Tibial nerve (tissue), 4 donors: ENCODE results near the gene BGN. TPM values are rescaled to one million over a fixed set of nuclear protein-coding genes. Genes with fewer than 3 reads are reported as not detected.

Source experiments
- DNase-seq, 2 donors: peaks; one replicate each; pipeline ENCODE4 v3.0.0-alpha.2; 2019; ENCODE audit warnings: low spot score in 2 of 2
- H3K27ac ChIP-seq, 4 donors: fragments of 200-600 bp; sonication (generic) in 3 of 4; one replicate each; pipeline ENCODE4 v1.5.1; 2017 to 2019; ENCODE audit warnings: mild to moderate bottlenecking in 1 of 4
- H3K27me3 ChIP-seq, 2 donors: fragments of 200-600 bp; sonication (generic) in 1 of 2; one replicate each; pipeline versions ENCODE4 v1.5.1 to v1.6.0; 2017 to 2019
- H3K36me3 ChIP-seq, 3 donors: fragments of 200-600 bp; sonication (generic); one replicate each; pipeline ENCODE4 v1.5.1; 2018 to 2019
- H3K4me1 ChIP-seq, 4 donors: fragments of 200-600 bp; sonication (generic) in 3 of 4; one replicate each; pipeline ENCODE4 v1.5.1; 2017 to 2019
- H3K4me3 ChIP-seq, 4 donors: fragments of 200-600 bp; sonication (generic) in 3 of 4; one replicate each; pipeline ENCODE4 v1.5.1; 2017 to 2019; ENCODE audit warnings: mild to moderate bottlenecking in 1 of 4, moderate library complexity in 1 of 4
- H3K9me3 ChIP-seq, 4 donors: fragments of 200-600 bp; sonication (generic) in 3 of 4; one replicate each; pipeline ENCODE4 v1.5.1; 2017 to 2019
- CTCF ChIP-seq, 5 experiments: fragments of 200-600 bp in 3 of 5; fragments of 450-650 bp in 2 of 5; sonication (generic) in 3 of 5; IDR thresholded peaks; one replicate each; pipeline ENCODE4 v1.5.1; 2016 to 2019; ENCODE audit warnings: antibody characterized with exemption in 5 of 5, mild to moderate bottlenecking in 3 of 5, moderate library complexity in 2 of 5
- EP300 ChIP-seq, 2 donors: sonication (generic); formaldehyde crosslinking; IDR thresholded peaks; one replicate each; pipeline ENCODE4 v1.6.1; 2017; ENCODE audit warnings: antibody characterized with exemption in 2 of 2, mild to moderate bottlenecking in 1 of 2
- POLR2A ChIP-seq, 2 donors: fragments of 450-650 bp; IDR thresholded peaks; one replicate each; pipeline ENCODE4 v1.6.1; 2017; ENCODE audit warnings: antibody characterized with exemption in 2 of 2, mild to moderate bottlenecking in 2 of 2, moderate library complexity in 2 of 2
- WGBS, 2 donors: methylation state at CpG; one replicate each; pipeline ENCODE4 v1.1.5; 2018; 5-methylcytosine and 5-hydroxymethylcytosine counted together
- total RNA-seq, 4 donors: library from RNA; depleted of rRNA; stranded (reverse); fragments of >200 nt; gene quantifications; one replicate each; pipeline ENCODE4 v1.1.0, GENCODE V29; 2016

The BGN gene
- total RNA-seq, 4 donors from 2014 or later: 25.6 to 103 (median 59.0) TPM

DNA sequence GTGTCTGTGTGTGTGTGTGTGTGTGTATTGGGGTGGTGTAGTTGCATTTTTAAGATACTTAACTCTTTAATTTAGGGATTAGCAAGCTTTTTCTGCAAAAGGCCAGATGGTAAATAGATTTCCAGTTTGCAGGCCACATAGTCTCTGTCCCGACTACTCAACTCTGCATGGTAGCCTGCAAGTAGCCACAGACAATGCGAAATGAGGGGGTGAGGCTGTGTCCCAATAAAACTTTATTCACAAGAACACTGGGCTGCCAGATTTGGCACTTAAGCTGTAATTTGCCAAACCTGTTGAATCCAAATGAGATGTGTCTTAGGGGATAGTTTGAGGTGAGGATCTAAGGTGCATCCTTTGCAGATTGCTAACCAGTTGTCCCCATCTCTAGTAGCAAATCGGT, 29.5 kb downstream of the BGN start:
- H3K27me3 ChIP-seq: peaks cover 0 to 74% of the 10 kb centered on the region in 2 donors
- no peaks in the 10 kb centered on the region for H3K4me1 ChIP-seq
- H3K27ac ChIP-seq: no peak overlapping the region
- H3K4me3 ChIP-seq: no peak overlapping the region
- no peak for DNase-seq
- no peaks in the 10 kb centered on the region for H3K36me3 ChIP-seq
- TF ChIP-seq EP300 (IDR thresholded peaks at IDR 0.05) (no peak), CTCF (IDR thresholded peaks at IDR 0.05) (no peak), POLR2A (IDR thresholded peaks at IDR 0.05) (no peak)
- 87 to 91% methylated on average over 2 to 3 of the region's 3 CpGs for WGBS, 2 donors
- no peaks in the 10 kb centered on the region for H3K9me3 ChIP-seq

GRCh38 chrX:153525451-153525850, 30.7 kb downstream of the BGN start:
- no peak for DNase-seq
- no peak overlapping the region for H3K27ac ChIP-seq
- WGBS, 2 donors: 80 to 81% methylated on average over 2 to 6 of the region's 6 CpGs
- no peaks in the 10 kb centered on the region for H3K36me3 ChIP-seq
- no peaks in the 10 kb centered on the region for H3K9me3 ChIP-seq
- H3K4me1 ChIP-seq: no peaks in the 10 kb centered on the region
- no peak for TF ChIP-seq CTCF (IDR thresholded peaks at IDR 0.05)
- no peak for TF ChIP-seq EP300 (IDR thresholded peaks at IDR 0.05)
- no peak for TF ChIP-seq POLR2A (IDR thresholded peaks at IDR 0.05)
- H3K4me3 ChIP-seq: no peak overlapping the region
- H3K27me3 ChIP-seq: peaks cover 0 to 71% of the 10 kb centered on the region in 2 donors

GRCh38 chrX:153526042-153526441, 31.3 kb downstream of the BGN start:
- no peak for DNase-seq
- H3K9me3 ChIP-seq: no peaks in the 10 kb centered on the region
- H3K36me3 ChIP-seq: no peaks in the 10 kb centered on the region
- no peak overlapping the region for H3K4me3 ChIP-seq
- 64 to 78% methylated on average over 4 to 7 of the region's 7 CpGs for WGBS, 2 donors
- H3K4me1 ChIP-seq: no peaks in the 10 kb centered on the region
- no peak overlapping the region for H3K27ac ChIP-seq
- peaks cover 0 to 70% of the 10 kb centered on the region in 2 donors for H3K27me3 ChIP-seq
- no peak for TF ChIP-seq EP300 (IDR thresholded peaks at IDR 0.05)

DNA sequence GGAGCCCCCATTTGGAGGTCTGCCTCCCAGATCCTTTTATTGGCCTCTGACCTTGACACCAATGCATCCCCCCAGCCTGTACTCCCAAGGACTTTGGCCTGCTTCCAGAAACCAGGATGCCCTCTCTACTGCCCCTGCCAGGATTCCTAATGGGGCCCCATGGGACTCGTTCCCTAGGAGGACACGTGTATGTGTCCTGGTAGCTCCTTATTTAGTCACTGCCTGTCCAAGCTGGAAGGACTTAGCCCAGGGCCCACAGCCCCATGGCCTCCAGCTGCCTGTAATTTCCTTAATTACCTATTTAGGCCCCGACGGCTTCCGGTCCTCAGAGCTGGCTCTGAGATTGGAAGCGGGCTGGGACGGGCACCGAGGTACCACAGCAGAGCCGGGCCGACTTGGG, 32.0 kb downstream of the BGN start:
- peaks cover 0 to 63% of the 10 kb centered on the region in 2 donors for H3K27me3 ChIP-seq
- H3K36me3 ChIP-seq: no peaks in the 10 kb centered on the region
- no peak overlapping the region for H3K27ac ChIP-seq
- 33 to 69% methylated on average over 8 to 10 of the region's 10 CpGs for WGBS, 2 donors
- H3K4me1 ChIP-seq: no peaks in the 10 kb centered on the region
- H3K4me3 ChIP-seq: no peak overlapping the region
- no peaks in the 10 kb centered on the region for H3K9me3 ChIP-seq
- TF ChIP-seq EP300 (IDR thresholded peaks at IDR 0.05) (no peak), CTCF (IDR thresholded peaks at IDR 0.05) (no peak), POLR2A (IDR thresholded peaks at IDR 0.05) (no peak)
- no peak for DNase-seq

DNA sequence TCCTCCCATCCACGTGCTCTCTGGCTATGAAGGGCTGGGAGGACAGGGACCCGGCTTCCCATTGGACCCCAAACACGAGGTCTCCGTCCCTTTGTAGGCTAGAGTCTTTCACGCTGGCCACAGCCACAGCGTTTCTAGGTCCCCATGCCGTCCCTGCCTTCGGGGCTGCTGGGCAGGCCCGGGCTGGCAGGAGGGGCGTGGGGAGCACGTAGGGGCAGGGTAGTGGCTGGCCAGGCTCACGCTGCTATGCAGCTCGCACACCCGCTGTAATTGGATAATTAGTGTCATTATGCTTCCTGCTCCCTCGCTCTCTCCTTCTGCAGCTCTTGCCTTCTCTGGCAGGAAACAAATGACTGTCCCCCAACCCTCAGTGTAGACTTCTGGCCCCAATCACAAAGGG, 32.4 kb downstream of the BGN start:
- H3K27me3 ChIP-seq: peaks cover 0 to 59% of the 10 kb centered on the region in 2 donors
- H3K9me3 ChIP-seq: no peaks in the 10 kb centered on the region
- H3K4me1 ChIP-seq: no peaks in the 10 kb centered on the region
- no peak overlapping the region for H3K4me3 ChIP-seq
- no peak for DNase-seq
- WGBS, 2 donors: 38 to 73% methylated on average over 7 to 10 of the region's 15 CpGs
- no peaks in the 10 kb centered on the region for H3K36me3 ChIP-seq
- no peak overlapping the region for H3K27ac ChIP-seq
- TF ChIP-seq POLR2A (IDR thresholded peaks at IDR 0.05): no peak
- TF ChIP-seq EP300 (IDR thresholded peaks at IDR 0.05): no peak
- TF ChIP-seq CTCF (IDR thresholded peaks at IDR 0.05): no peak
